B cell (primary cell): ENCODE measurements around the gene ATXN1. TPM values are rescaled to one million over a fixed set of nuclear protein-coding genes. Genes with fewer than 3 reads are reported as not detected.

Source experiments
- ATAC-seq: fragments of 200-7000 bp; cut with Tn5 transposase; one replicate; pipeline ENCODE4 v1.10.0; 2021; ENCODE audit warnings: low read depth, mild to moderate bottlenecking, moderate number of reproducible peaks, moderate library complexity
- CTCF ChIA-PET: fragments of 350-600 bp; sonication (Branson Sonifier 250); formaldehyde crosslinking; loops from one replicate; lab custom pipeline; 2021; ENCODE audit warnings: antibody characterized with exemption, inconsistent platforms; lab: Charles Lee
- POLR2A ChIA-PET: fragments of 350-600 bp; sonication (Branson Sonifier 250); formaldehyde crosslinking; loops from one replicate; lab custom pipeline; 2021; ENCODE audit warnings: antibody characterized with exemption; lab: Charles Lee
- DNase-seq: peaks from one replicate; pipeline ENCODE4 v3.0.0; 2013
- H2AFZ ChIP-seq: 2 replicates; pipeline ENCODE4 v1.6.1; 2012; ENCODE audit warnings: mild to moderate bottlenecking, low read depth, low read length; ENCODE audit not compliant: insufficient read depth, poor library complexity, severe bottlenecking
- H3K27ac ChIP-seq, 2 donors: 1 replicate in 1 of 2; 2 replicates in 1 of 2; pipeline ENCODE4 v1.5.1; 2012 to 2013; ENCODE audit warnings: low read length in 2 of 2, mild to moderate bottlenecking in 2 of 2, moderate library complexity in 1 of 2
- H3K27me3 ChIP-seq, 4 experiments: fragments of 200-600 bp in 1 of 4; sonication (generic) in 1 of 4; replicated peaks in 1 of 4; 1 replicate in 2 of 4; 2 replicates in 2 of 4; pipeline versions ENCODE4 v1.6.1 to v1.7.0; 2013 to 2016; ENCODE audit warnings: low read length in 3 of 4, mild to moderate bottlenecking in 2 of 4, mixed read lengths in 1 of 4, moderate library complexity in 1 of 4; ENCODE audit not compliant: insufficient read depth in 4 of 4, control insufficient read depth in 3 of 4; ENCODE audit errors: control extremely low read depth in 1 of 4
- H3K36me3 ChIP-seq, 2 experiments: replicated peaks in 1 of 2; 1 replicate in 1 of 2; 2 replicates in 1 of 2; pipeline versions ENCODE4 v1.6.1 to v1.7.1; 2013; ENCODE audit warnings: low read length in 1 of 2; ENCODE audit not compliant: insufficient read depth in 2 of 2, control insufficient read depth in 1 of 2; ENCODE audit errors: control extremely low read depth in 1 of 2, extremely low read depth in 1 of 2
- H3K4me1 ChIP-seq, 2 donors: fragments of 200-600 bp in 1 of 2; sonication (generic) in 1 of 2; 1 replicate in 1 of 2; 2 replicates in 1 of 2; pipeline versions ENCODE4 v1.5.1 to v1.6.1; 2013 to 2017; ENCODE audit warnings: low read length in 2 of 2; ENCODE audit not compliant: control insufficient read depth in 2 of 2, insufficient read depth in 2 of 2
- H3K4me2 ChIP-seq: replicated peaks from 2 replicates; pipeline ENCODE3; 2012; ENCODE audit warnings: mild to moderate bottlenecking, low read depth, low read length; ENCODE audit not compliant: poor library complexity, severe bottlenecking
- H3K4me3 ChIP-seq, 5 experiments: fragments of 200-600 bp in 1 of 5; sonication (generic) in 1 of 5; 1 replicate in 3 of 5; 2 replicates in 2 of 5; pipeline versions ENCODE4 v1.5.1 to v1.7.0; 2011 to 2016; ENCODE audit warnings: low read length in 4 of 5, mild to moderate bottlenecking in 4 of 5, low read depth in 2 of 5, control low read depth in 1 of 5, moderate library complexity in 1 of 5; ENCODE audit not compliant: insufficient read depth in 1 of 5; ENCODE audit errors: control extremely low read depth in 1 of 5, extremely low read depth in 1 of 5
- H3K79me2 ChIP-seq: fragments of 200-600 bp; sonication (generic); one replicate; pipeline ENCODE4 v1.6.0; 2016; ENCODE audit warnings: low read length; ENCODE audit not compliant: control insufficient read depth, insufficient read depth
- H3K9ac ChIP-seq: fragments of 200-600 bp; sonication (generic); 2 replicates; pipeline ENCODE4 v1.6.1; 2017; ENCODE audit warnings: mild to moderate bottlenecking, low read length, moderate library complexity
- H3K9me3 ChIP-seq, 3 donors: one replicate each; pipeline versions ENCODE4 v1.6.1 to v1.7.1; 2013; ENCODE audit warnings: low read length in 2 of 3; ENCODE audit not compliant: control insufficient read depth in 2 of 3, insufficient read depth in 1 of 3; ENCODE audit errors: control extremely low read depth in 1 of 3
- H4K20me1 ChIP-seq: 2 replicates; pipeline ENCODE4 v1.6.0; 2012; ENCODE audit warnings: mild to moderate bottlenecking, low read length; ENCODE audit not compliant: insufficient read depth, control insufficient read depth, poor library complexity, severe bottlenecking
- H3K27ac Mint-ChIP-seq: one replicate; pipeline ENCODE4 v1.8.0; 2021; ENCODE audit warnings: mixed read lengths
- H3K27me3 Mint-ChIP-seq: one replicate; pipeline ENCODE4 v1.8.0; 2021; ENCODE audit warnings: mixed read lengths
- H3K4me1 Mint-ChIP-seq: one replicate; pipeline ENCODE4 v1.8.0; 2021; ENCODE audit warnings: mixed read lengths
- H3K4me3 Mint-ChIP-seq: one replicate; pipeline ENCODE4 v1.8.0; 2021; ENCODE audit warnings: mixed read lengths
- H3K9me3 Mint-ChIP-seq: one replicate; pipeline ENCODE4 v1.8.0; 2022; ENCODE audit warnings: mixed read lengths; ENCODE audit not compliant: insufficient read depth
- CTCF ChIP-seq: fragments of 200-600 bp; IDR thresholded peaks from one replicate; pipeline ENCODE4 v1.8.0; 2022; ENCODE audit warnings: antibody characterized with exemption, mild to moderate bottlenecking
- EZH2 ChIP-seq: IDR thresholded peaks from 2 replicates; pipeline ENCODE4 v1.6.1; 2012; ENCODE audit warnings: borderline replicate concordance, low read depth, mild to moderate bottlenecking, moderate library complexity, low read length; ENCODE audit not compliant: insufficient read depth, poor library complexity, severe bottlenecking
- WGBS: methylation state at CpG from one replicate; pipeline ENCODE4 v1.1.5; 2013; ENCODE audit warnings: missing lambda C conversion rate; ENCODE audit not compliant: insufficient coverage; 5-methylcytosine and 5-hydroxymethylcytosine counted together
- intact Hi-C: fragments of 100-400 bp; cut with micrococcal nuclease; formaldehyde crosslinking; loops from one replicate; pipeline ENCODE4 v1.10.0; 2022
- polyA plus RNA-seq: library from polyadenylated mRNA; depleted of rRNA; stranded (reverse); fragments of >200 nt; gene quantifications from 2 replicates; pipeline ENCODE4 v1.2.3, GENCODE V29; 2012
- total RNA-seq, 2 donors: library from RNA; stranded (reverse); fragments of 120-200 nt in 1 of 2; gene quantifications; 1 replicate in 1 of 2; 2 replicates in 1 of 2; pipeline versions ENCODE4 v1.2.3 to v1.2.4, GENCODE V29; 2013 to 2022

Gene ATXN1
- total and polyA plus RNA-seq, 2 donors (not counting 1 experiment from before 2014, with no cell fraction given): 5.7 to 63.8 TPM

GRCh38 chr6:16539086-16539931 lies 222.0 kb downstream of the ATXN1 start:
- 95% methylated on average over 6 of the region's 8 CpGs for WGBS
- TF ChIP-seq EZH2 (no peak), CTCF (no peak)
- no peaks in the 10 kb centered on the region for H3K4me1 ChIP-seq
- no peaks in the 10 kb centered on the region for H3K79me2 ChIP-seq
- no peak overlapping the region for H3K27ac ChIP-seq
- H3K27me3 ChIP-seq: no peaks in the 10 kb centered on the region
- intact Hi-C loops: no loop called here
- H3K36me3 ChIP-seq: no peaks in the 10 kb centered on the region
- Mint-ChIP-seq H3K27ac (no peak overlapping the region), H3K9me3 (no peaks in the 10 kb centered on the region), H3K27me3 (peaks cover 2% of the 10 kb centered on the region), H3K4me1 (peaks cover 3% of the 10 kb centered on the region), H3K4me3 (no peak overlapping the region)
- H3K9ac ChIP-seq: no peak overlapping the region
- H4K20me1 ChIP-seq: no peaks in the 10 kb centered on the region
- CTCF ChIA-PET: no interaction called here
- DNase-seq: no peak
- H2AFZ ChIP-seq: no peak overlapping the region
- POLR2A ChIA-PET: no interaction called here
- H3K4me2 ChIP-seq: no peak overlapping the region
- no peak for ATAC-seq
- H3K4me3 ChIP-seq: no peak overlapping the region
- no peaks in the 10 kb centered on the region for H3K9me3 ChIP-seq

- Mint-ChIP-seq H3K4me3 (no peak overlapping the region), H3K9me3 (no peaks in the 10 kb centered on the region), H3K27me3 (peaks cover 2% of the 10 kb centered on the region), H3K27ac (no peak overlapping the region), H3K4me1 (peaks cover 8% of the 10 kb centered on the region)
- intact Hi-C loops: no loop called here
- TF ChIP-seq EZH2 (no peak), CTCF (no peak)
- H3K79me2 ChIP-seq: no peaks in the 10 kb centered on the region
- no peaks in the 10 kb centered on the region for H3K4me1 ChIP-seq
- H3K9ac ChIP-seq: no peak overlapping the region
- ChIA-PET CTCF (no interaction called here), POLR2A (no interaction called here)
- no peak overlapping the region for H2AFZ ChIP-seq
- no peak overlapping the region for H3K27ac ChIP-seq
- no peak overlapping the region for H3K4me2 ChIP-seq
- 100% methylated on average over 1 of the region's 5 CpGs for WGBS
- ATAC-seq: no peak
- H3K36me3 ChIP-seq: no peaks in the 10 kb centered on the region
- H4K20me1 ChIP-seq: no peaks in the 10 kb centered on the region
- no peaks in the 10 kb centered on the region for H3K27me3 ChIP-seq
- no peaks in the 10 kb centered on the region for H3K9me3 ChIP-seq
- no peak for DNase-seq
- no peak overlapping the region for H3K4me3 ChIP-seq
Observed at GRCh38 chr6:16535564-16535963, 225.7 kb downstream of the ATXN1 start.
